CD4-positive, alpha-beta T cell treated with Interleukin-15 for 4 hours (primary cell): ENCODE data around the gene SLC6A6.

Experiments
- DNase-seq: peaks from one replicate; pipeline ENCODE4 v3.0.0-alpha.2; 2020; ENCODE audit warnings: low spot score

Gene SLC6A6

GRCh38 chr3:14524311-14524711, 121.9 kb downstream of the SLC6A6 start:
- DNase-seq: no peak

GRCh38 chr3:14524920-14525660, 122.7 kb downstream of the SLC6A6 start:
- DNase-seq: no peak

DNA sequence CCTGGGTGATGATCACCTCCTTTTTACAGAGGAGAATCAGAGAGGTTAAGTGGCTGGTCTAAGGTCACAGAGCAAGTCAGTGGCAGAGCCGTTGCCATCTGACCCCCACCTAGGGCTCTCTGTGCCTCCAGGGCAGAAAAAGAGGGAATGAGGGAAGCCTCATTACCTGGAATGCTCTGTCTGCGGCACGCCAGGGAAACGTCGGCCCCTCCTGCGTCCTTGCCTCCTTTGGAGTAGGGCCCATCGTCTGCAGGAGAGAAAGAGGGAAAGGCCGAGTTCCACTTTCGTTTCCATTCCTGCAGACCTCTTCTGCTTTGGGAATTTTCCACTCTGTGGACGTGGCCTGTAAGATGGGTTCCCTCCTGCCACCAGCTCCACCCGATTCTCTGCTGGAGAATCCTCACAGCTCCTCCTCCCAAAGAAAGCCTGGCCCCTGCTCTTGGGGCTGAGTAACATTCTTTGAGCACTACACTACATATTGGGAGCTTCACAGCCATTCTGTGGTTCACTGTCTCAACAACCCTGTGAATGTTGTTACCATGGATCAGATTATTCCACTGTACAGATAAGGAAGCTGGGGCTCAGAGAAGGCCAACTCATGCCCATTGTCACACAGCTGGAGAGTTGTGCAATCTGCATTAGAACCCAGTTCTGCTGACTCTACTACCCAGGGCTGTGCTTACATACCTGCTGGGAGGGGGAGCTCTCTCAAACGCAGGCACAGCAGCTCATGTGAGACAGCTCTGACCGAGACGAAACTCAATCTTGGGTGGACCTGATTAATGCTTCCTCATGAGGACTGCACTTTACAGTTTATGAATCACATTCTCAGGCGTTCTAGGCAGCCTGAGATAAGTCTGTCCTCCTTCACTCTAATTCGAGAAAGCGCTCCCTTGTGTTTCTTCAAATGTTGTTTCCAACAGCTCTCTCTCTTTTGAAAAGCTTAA, 123.6 kb downstream of the SLC6A6 start:
- no peak for DNase-seq

DNA sequence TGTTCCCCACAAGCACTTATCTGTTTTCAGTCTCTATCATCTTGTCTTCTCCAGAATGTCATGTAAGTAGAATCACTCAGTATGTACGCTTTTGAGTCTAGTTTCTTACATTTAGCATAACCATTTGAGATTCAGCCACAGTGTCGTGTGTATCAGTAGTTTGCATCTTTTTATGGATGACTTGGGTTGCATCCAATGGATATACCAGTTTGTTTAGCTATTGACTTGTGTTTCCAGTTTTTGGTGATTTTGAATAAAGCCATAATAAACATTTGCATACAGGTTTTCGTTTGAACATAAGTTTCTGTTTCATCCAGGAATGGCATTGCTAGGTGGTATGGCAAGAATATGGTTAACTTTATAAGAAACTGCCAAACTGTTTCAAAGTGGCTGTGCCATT, 125.7 kb downstream of the SLC6A6 start:
- DNase-seq: no peak

DNA sequence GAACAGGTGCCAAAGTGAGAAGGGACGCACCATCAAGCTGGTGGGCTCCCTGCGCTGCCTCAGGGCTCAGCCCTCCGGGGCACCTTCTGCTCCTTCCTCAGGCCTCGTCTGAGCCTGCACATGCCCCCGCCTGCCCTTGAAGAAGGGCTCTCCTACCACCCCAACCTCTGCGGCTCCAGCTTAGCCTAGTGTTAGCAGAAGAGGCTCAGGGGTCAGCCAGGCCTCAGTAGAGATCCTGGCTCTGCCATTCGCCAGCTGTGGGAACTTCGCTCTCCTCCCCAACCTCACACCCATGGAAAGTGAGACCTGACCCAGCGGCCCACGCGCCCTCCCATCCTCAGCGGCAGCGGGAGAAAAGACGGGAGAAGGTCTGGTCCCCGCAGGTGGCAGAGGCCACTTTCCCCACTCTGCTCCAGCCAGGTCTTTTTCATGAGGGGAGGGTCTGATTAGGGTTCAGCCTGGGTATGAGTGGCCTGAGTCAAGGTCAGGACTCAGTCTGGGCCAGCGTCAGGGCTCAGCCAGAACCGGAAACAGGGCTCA, 129.5 kb downstream of the SLC6A6 start:
- DNase-seq: no peak

- no peak for DNase-seq
These were observed 130.5 kb downstream of the SLC6A6 start for GRCh38 chr3:14532691-14533456.

DNA sequence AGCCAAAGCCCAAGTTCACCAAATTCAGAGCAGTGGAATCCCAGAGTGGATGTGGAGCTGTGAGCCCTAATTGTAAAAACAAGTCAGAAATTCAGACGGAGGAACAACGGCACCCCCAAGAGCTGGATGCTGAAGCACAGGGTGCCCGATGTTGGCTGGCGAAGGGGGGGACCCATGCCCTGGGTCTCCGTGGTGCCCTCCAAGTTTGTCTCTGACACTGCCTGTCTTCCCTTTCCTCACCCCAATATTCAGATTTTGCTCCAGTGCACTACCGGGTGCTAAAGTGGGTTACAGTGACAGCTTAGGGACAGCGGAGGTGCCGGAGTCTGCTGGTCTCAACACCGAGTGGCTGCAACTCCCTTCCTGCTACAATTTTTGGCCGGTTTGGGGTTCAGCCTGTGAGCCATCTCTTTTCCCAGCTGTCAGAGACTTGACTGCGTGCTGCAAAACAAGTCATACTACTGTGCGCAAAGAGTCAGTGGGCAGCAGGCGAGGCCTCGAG, 131.1 kb downstream of the SLC6A6 start:
- DNase-seq: no peak

DNA sequence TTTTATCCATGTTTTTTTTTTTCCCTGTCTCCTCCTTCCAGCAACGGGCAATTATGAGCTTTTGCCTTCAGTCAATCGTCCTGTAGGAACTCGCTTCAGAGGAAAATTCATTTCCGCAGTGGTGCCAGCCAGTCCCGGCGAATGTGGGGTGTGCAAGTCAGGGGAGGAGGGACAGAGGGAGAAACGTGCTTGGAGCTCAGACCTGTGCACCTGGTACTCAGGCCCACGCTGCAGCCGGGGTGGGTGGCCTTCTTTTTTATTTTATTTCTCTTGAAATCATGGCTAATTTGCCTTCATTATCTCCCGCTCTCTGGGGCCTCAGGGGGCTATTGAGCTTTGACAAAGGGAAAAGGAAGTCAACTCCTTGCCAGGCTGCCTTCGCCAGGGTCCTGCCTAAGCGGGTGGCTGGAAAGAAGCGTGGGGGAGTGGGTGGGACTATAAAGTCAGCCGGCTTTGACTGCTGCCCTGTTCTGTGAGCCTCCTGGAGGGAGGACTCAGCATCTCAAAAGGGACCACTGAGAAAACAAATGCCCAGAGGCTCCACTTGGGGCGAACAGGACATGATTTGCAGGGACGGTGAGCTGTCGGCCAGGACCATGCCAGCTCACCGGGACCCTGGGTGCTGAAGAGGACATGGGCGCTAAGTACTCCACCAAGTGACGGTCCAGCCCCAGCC, 132.2 kb downstream of the SLC6A6 start:
- DNase-seq: no peak

DNA sequence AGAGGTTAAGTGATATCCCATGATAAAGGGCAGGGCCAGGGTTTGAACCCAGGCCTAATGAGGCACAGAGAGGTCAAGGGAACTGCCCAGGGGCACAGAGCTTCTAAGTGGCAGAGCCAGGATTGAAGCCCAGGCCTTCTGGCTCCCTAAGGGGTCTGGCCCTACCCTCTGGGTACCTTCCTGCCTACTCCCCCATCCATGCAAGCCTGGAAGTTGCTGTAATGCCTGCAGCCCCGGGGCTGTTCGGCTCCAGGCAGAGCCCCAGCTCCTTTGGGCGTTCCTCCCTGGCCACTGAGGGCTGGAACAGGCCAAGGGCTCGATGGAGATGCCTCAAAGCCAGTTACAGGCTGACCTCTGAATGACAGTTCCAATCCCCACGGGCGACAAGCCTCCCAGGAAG, 133.2 kb downstream of the SLC6A6 start:
- DNase-seq: no peak

DNA sequence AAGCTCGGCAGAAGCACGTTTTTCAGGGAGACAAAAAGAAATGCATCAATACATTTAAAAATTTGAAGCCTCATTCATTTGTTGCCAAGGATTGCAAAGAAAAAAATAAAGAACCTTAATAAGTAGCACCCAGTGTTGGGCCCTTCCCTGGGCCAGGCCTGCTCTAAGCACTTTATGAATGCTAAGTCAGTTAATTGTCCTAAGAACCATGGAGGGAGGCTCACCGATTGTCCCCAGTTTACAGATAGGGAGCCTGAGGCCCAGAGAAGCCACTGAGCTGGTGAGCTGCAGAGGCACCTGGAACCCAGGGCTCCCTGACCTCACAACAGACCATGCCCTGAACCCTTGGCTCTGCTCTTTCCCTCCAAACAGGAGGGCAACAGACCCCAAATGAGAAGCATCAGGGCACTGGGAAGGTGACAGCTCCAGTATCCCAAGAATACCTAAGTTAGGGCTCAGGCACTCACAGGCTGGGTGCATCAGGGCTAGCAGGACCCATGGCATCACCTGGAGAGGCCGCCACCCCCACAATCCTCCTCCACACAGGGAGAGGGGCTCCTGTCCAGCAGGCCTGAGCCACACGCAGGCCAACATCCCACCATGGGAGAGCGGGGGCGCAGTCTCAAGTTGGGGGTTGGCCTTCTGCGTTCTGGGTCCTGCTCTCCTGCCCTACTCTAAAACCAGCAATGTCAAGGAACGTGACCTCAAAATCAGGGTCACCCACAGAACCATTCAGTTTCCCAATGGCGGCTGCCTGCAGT, 133.8 kb downstream of the SLC6A6 start:
- DNase-seq: no peak

- no peak for DNase-seq
These were observed 134.6 kb downstream of the SLC6A6 start for GRCh38 chr3:14536837-14537589.

DNA sequence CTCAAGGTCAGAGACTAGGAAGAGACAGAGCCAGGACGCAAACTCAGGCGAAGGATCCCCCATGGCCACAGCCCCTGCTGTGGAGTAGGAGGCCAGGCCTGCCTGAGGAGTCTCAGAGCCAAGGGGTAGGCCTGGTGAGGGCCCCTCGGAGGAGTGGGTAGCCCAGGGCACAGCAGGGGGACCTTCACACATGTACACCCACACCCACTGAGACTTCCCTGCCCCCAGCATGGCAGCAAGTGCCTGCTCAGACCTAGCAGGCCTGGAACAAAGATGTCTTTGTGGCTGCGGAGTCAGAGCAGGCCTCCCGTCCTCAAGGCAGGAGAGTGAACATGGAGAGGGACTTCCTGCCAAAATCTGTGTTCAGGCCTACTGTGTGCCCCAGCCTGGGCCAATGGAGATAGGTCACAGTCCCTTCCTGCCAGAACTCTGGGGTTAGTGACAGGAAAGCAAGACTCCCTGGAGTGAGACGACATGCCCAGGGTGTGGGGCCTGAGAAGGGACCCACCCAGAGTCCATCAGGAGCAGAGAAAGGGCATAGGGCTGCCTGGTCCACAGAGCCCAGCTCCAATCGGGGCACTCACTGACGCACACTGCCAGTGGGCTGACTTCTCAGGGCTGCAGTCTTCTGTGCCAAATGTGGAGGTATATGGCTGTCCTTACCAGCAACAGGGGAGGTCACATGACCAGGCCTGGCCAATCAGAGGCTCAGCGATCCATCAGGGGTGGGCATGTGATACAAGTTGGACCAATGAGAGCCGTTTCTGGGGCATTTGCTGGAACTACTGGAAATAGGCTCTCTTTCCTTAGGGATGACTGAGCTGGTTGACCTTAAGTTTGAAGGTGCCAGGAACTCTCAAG, 135.4 kb downstream of the SLC6A6 start:
- no peak for DNase-seq

DNA sequence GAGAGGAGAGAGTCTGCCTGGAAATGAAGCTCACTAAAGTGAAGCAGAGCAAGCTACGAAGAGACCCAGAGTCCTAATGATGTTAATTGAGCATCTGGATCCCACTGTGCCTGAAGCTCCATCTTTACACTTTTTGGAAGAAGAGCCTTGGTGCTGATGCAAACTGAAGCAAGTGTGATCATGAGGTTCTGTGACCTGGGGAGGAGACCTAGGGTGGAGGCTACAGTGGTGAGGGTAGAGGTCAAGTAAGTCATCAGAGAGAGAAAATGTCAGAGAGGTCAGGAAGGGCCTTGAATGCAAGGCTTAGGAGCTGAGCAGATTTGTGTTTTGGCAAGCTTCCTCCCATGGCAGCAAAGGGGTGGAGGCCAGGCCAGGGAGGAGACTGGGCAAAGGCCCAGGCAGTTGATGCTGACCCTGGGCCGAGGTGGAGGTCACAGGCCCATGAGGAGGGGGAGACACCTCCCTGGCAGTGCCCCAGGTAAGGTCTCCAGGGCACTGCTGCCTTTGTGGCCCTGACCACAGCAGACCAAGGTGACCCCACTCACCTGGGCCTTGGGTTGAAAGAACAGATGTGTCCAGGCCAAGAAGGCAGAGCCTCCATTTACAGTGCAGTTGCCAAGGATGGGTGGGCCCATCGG, 136.2 kb downstream of the SLC6A6 start:
- DNase-seq: no peak
